Prostate gland (tissue), 2 donors: ENCODE measurements around the gene LRP4.

ENCODE experiments used
- CTCF ChIP-seq, 4 experiments: fragments of 200-600 bp in 2 of 4; fragments of 450-650 bp in 2 of 4; sonication (generic) in 2 of 4; IDR thresholded peaks; 1 replicate in 3 of 4; 2 replicates in 1 of 4; pipeline ENCODE4 v1.5.1; 2016 to 2019; ENCODE audit warnings: antibody characterized with exemption in 4 of 4, mild to moderate bottlenecking in 2 of 4, moderate library complexity in 2 of 4
- POLR2AphosphoS5 ChIP-seq: sonication (generic); formaldehyde crosslinking; IDR thresholded peaks from one replicate; pipeline ENCODE4 v1.6.1; 2017; ENCODE audit warnings: antibody characterized with exemption

- TF ChIP-seq CTCF (IDR thresholded peaks at IDR 0.05) = no peak
- TF ChIP-seq POLR2AphosphoS5 = no peak
Observed at GRCh38 chr11:46876471-46876870, 41.9 kb downstream of the LRP4 start.
